BLaER1 (cell line): ENCODE measurements around the gene AKAP11.

ENCODE experiments used
- H3K27ac ChIP-seq: shearing (Covaris generic); formaldehyde crosslinking; 2 replicates; pipeline ENCODE4 v1.8.1; 2022
- H3K27me3 ChIP-seq: shearing (Covaris generic); formaldehyde crosslinking; 2 replicates; pipeline ENCODE4 v1.8.1; 2022
- H3K36me3 ChIP-seq: shearing (Covaris generic); formaldehyde crosslinking; 2 replicates; pipeline ENCODE4 v1.8.1; 2022
- H3K4me1 ChIP-seq: shearing (Covaris generic); formaldehyde crosslinking; 2 replicates; pipeline ENCODE4 v1.8.1; 2022
- H3K4me2 ChIP-seq: shearing (Covaris generic); formaldehyde crosslinking; 2 replicates; pipeline ENCODE4 v1.8.1; 2022
- H3K4me3 ChIP-seq: shearing (Covaris generic); formaldehyde crosslinking; 2 replicates; pipeline ENCODE4 v1.8.1; 2022
- H3K9ac ChIP-seq: shearing (Covaris generic); formaldehyde crosslinking; 2 replicates; pipeline ENCODE4 v1.8.1; 2022
- H3K9me3 ChIP-seq: shearing (Covaris generic); formaldehyde crosslinking; 2 replicates; pipeline ENCODE4 v1.8.1; 2022
- H4K20me1 ChIP-seq: shearing (Covaris generic); formaldehyde crosslinking; 2 replicates; pipeline ENCODE4 v1.8.1; 2022
- Cebpa-rat ChIP-seq: shearing (Covaris generic); IDR thresholded peaks from 2 replicates; pipeline ENCODE4 v1.8.1; 2022

AKAP11 gene

GRCh38 chr13:42280537-42280936 is 8.6 kb downstream of the AKAP11 start:
- Histone ChIP-seq H3K27ac (no peak overlapping the region), H3K9me3 (no peaks in the 10 kb centered on the region; the same call in 1 of the 2 replicates), H3K4me2 (no peak overlapping the region), H3K27me3 (no peaks in the 10 kb centered on the region), H4K20me1 (peaks cover 48% of the 10 kb centered on the region), H3K9ac (no peak overlapping the region), H3K36me3 (peaks cover 16% of the 10 kb centered on the region), H3K4me3 (no peak overlapping the region), H3K4me1 (peaks cover 11% of the 10 kb centered on the region)
- no peak for TF ChIP-seq Cebpa-rat

GRCh38 chr13:42283574-42283973 is 11.6 kb downstream of the AKAP11 start:
- H3K27me3 ChIP-seq: no peaks in the 10 kb centered on the region
- no peak overlapping the region for H3K4me2 ChIP-seq
- H4K20me1 ChIP-seq: peaks cover 48% of the 10 kb centered on the region

GRCh38 chr13:42284068-42284467 is 12.1 kb downstream of the AKAP11 start:
- no peak for TF ChIP-seq Cebpa-rat
- H3K9ac ChIP-seq: no peak overlapping the region

More at GRCh38 chr13:42283574-42283973, 11.6 kb downstream of the AKAP11 start:
- peaks cover 7% of the 10 kb centered on the region for H3K4me1 ChIP-seq
- H3K9ac ChIP-seq: no peak overlapping the region
- H3K4me3 ChIP-seq: no peak overlapping the region
- no peak for TF ChIP-seq Cebpa-rat
- no peak overlapping the region for H3K27ac ChIP-seq
- H3K9me3 ChIP-seq: no peaks in the 10 kb centered on the region; the same call in 1 of the 2 replicates
- H3K36me3 ChIP-seq: peaks cover 33% of the 10 kb centered on the region

GRCh38 chr13:42298392-42298791 is 26.4 kb downstream of the AKAP11 start:
- Histone ChIP-seq H3K4me3 (no peak overlapping the region), H3K36me3 (peaks cover 79% of the 10 kb centered on the region)
- no peak for TF ChIP-seq Cebpa-rat

More at GRCh38 chr13:42284068-42284467, 12.1 kb downstream of the AKAP11 start:
- no peaks in the 10 kb centered on the region for H3K27me3 ChIP-seq
- H4K20me1 ChIP-seq: peaks cover 48% of the 10 kb centered on the region
- H3K27ac ChIP-seq: no peak overlapping the region
- peaks cover 36% of the 10 kb centered on the region for H3K36me3 ChIP-seq
- no peaks in the 10 kb centered on the region; the same call in 1 of the 2 replicates for H3K9me3 ChIP-seq
- H3K4me3 ChIP-seq: no peak overlapping the region
- H3K4me2 ChIP-seq: no peak overlapping the region
- peaks cover 7% of the 10 kb centered on the region for H3K4me1 ChIP-seq

GRCh38 chr13:42305503-42305902 is 33.6 kb downstream of the AKAP11 start:
- Histone ChIP-seq H3K4me1 (no peaks in the 10 kb centered on the region), H3K27me3 (no peaks in the 10 kb centered on the region), H4K20me1 (no peaks in the 10 kb centered on the region), H3K9me3 (0 out of 2 replicates have a peak, but pooled peaks cover 10% of the 10 kb centered on the region), H3K36me3 (peaks cover 95% of the 10 kb centered on the region), H3K4me3 (no peak overlapping the region), H3K4me2 (no peak overlapping the region), H3K9ac (no peak overlapping the region), H3K27ac (no peak overlapping the region)
- no peak for TF ChIP-seq Cebpa-rat

More at GRCh38 chr13:42298392-42298791, 26.4 kb downstream of the AKAP11 start:
- no peaks in the 10 kb centered on the region for H4K20me1 ChIP-seq
- H3K9me3 ChIP-seq: 0 out of 2 replicates have a peak, but pooled peaks cover under 1% of the 10 kb centered on the region
- no peaks in the 10 kb centered on the region for H3K4me1 ChIP-seq
- no peak overlapping the region for H3K27ac ChIP-seq
- no peaks in the 10 kb centered on the region for H3K27me3 ChIP-seq
- H3K9ac ChIP-seq: no peak overlapping the region
- H3K4me2 ChIP-seq: no peak overlapping the region

- Histone ChIP-seq H3K9me3 (0 out of 2 replicates have a peak, but pooled peaks cover 10% of the 10 kb centered on the region), H3K9ac (no peak overlapping the region), H4K20me1 (no peaks in the 10 kb centered on the region), H3K4me1 (no peaks in the 10 kb centered on the region), H3K27ac (no peak overlapping the region), H3K4me3 (no peak overlapping the region), H3K36me3 (peaks cover 85% of the 10 kb centered on the region), H3K4me2 (no peak overlapping the region), H3K27me3 (no peaks in the 10 kb centered on the region)
- TF ChIP-seq Cebpa-rat: no peak
These were observed 35.5 kb downstream of the AKAP11 start for GRCh38 chr13:42307461-42307860.

GRCh38 chr13:42312817-42313431 is 41.0 kb downstream of the AKAP11 start:
- TF ChIP-seq Cebpa-rat: no peak
- Histone ChIP-seq H3K27me3 (no peaks in the 10 kb centered on the region), H4K20me1 (no peaks in the 10 kb centered on the region), H3K4me3 (no peak overlapping the region), H3K4me1 (no peaks in the 10 kb centered on the region), H3K27ac (no peak overlapping the region), H3K36me3 (peaks cover 65% of the 10 kb centered on the region), H3K9ac (no peak overlapping the region), H3K4me2 (no peak overlapping the region), H3K9me3 (no peaks in the 10 kb centered on the region)

GRCh38 chr13:42318570-42318969 is 46.6 kb downstream of the AKAP11 start:
- Histone ChIP-seq H4K20me1 (no peaks in the 10 kb centered on the region), H3K9me3 (no peaks in the 10 kb centered on the region), H3K27me3 (no peaks in the 10 kb centered on the region), H3K36me3 (peaks cover 42% of the 10 kb centered on the region), H3K4me3 (no peak overlapping the region), H3K4me1 (no peaks in the 10 kb centered on the region), H3K9ac (no peak overlapping the region), H3K4me2 (no peak overlapping the region), H3K27ac (no peak overlapping the region)
- TF ChIP-seq Cebpa-rat: no peak

GRCh38 chr13:42320375-42320787 is 48.4 kb downstream of the AKAP11 start:
- no peak overlapping the region for H3K4me2 ChIP-seq
- H3K9ac ChIP-seq: no peak overlapping the region
- H3K36me3 ChIP-seq: peaks cover 37% of the 10 kb centered on the region
- TF ChIP-seq Cebpa-rat: no peak
- H3K4me1 ChIP-seq: no peaks in the 10 kb centered on the region
- H3K27me3 ChIP-seq: no peaks in the 10 kb centered on the region
- H4K20me1 ChIP-seq: no peaks in the 10 kb centered on the region
- H3K27ac ChIP-seq: no peak overlapping the region
- no peak overlapping the region for H3K4me3 ChIP-seq
- no peaks in the 10 kb centered on the region for H3K9me3 ChIP-seq

- no peaks in the 10 kb centered on the region for H3K9me3 ChIP-seq
- no peak overlapping the region for H3K9ac ChIP-seq
- H3K4me3 ChIP-seq: no peak overlapping the region
- H3K27ac ChIP-seq: no peak overlapping the region
- H3K27me3 ChIP-seq: no peaks in the 10 kb centered on the region
- no peak for TF ChIP-seq Cebpa-rat
- H4K20me1 ChIP-seq: no peaks in the 10 kb centered on the region
- peaks cover 18% of the 10 kb centered on the region; the same call in 1 of the 2 replicates for H3K36me3 ChIP-seq
- no peaks in the 10 kb centered on the region for H3K4me1 ChIP-seq
- no peak overlapping the region for H3K4me2 ChIP-seq
These were observed 50.9 kb downstream of the AKAP11 start for GRCh38 chr13:42322806-42323205.
